Measurements from ENCODE around the gene ABHD6. TPM values are rescaled to one million over a fixed set of nuclear protein-coding genes. Genes with fewer than 3 reads are reported as not detected.

The ABHD6 gene
- total and polyA plus RNA-seq, 2 donors (not counting 3 experiments of a cell fraction or from before 2014, with no cell fraction given) = 5.8 to 7.5 TPM

- H2AFZ ChIP-seq (ENCODE audit: low read depth, low read length) = peak overlapping the region; percentile 77
- H3K9ac ChIP-seq (replicated peaks; ENCODE audit: extremely low read depth, insufficient read depth, low read length) = peak overlapping the region; percentile 40
- H3K9me3 ChIP-seq (replicated peaks; ENCODE audit: control insufficient read depth, insufficient read depth, low read length) = no peaks in the 10 kb centered on the region
- FAIRE-seq (no peak), DNase-seq (ENCODE audit: low read depth, low spot score) (peak; percentile 46)
- H3K27me3 ChIP-seq (ENCODE audit: control insufficient read depth in 2 of 2, insufficient read depth in 2 of 2, low read length in 2 of 2) = no peaks in the 10 kb centered on the region
- dilution Hi-C loops (cut with MboI; ENCODE audit: extremely low pct_ligation_motif_present, low sequenced_read_pairs) = no loop called here
- H3K4me2 ChIP-seq (ENCODE audit: insufficient read depth, low read length) = peak overlapping the region; percentile 89
- ChIA-PET CTCF (interaction anchor here (0.6 to 2.5 kb wide), 9 partner anchors 8 to 193 kb away, joined by 3 to 18 read pairs (median 4); partner anchors contain the start of genes HTD2 and RPP14), POLR2A (no interaction called here)
- no peak for TF ChIP-seq MAX (IDR thresholded peaks at IDR 0.05; ENCODE audit: insufficient read depth, insufficient read length)
- TF ChIP-seq EZH2 (IDR thresholded peaks at IDR 0.05; ENCODE audit: borderline replicate concordance, low read depth, low read length, severe bottlenecking) = no peak
- no peak for TF ChIP-seq GATA2 (IDR thresholded peaks at IDR 0.05; ENCODE audit: insufficient read depth, insufficient read length, low read depth, low read length)
- TF ChIP-seq POLR2AphosphoS5 (IDR thresholded peaks at IDR 0.05; ENCODE audit: insufficient read depth, low read depth, low read length) = no peak
- TF ChIP-seq CTCF (IDR thresholded peaks at IDR 0.05; ENCODE audit: extremely low read depth in 1 of 2, insufficient read depth in 1 of 2, low read depth in 1 of 2, low read length in 2 of 2) = no peak
- no peak for TF ChIP-seq JUN (IDR thresholded peaks at IDR 0.05; ENCODE audit: borderline replicate concordance, insufficient read depth, insufficient read length, low read depth)
- TF ChIP-seq POLR2A (IDR thresholded peaks at IDR 0.05; ENCODE audit: low read depth, low read length) = no peak
- no peak for TF ChIP-seq FOS (IDR thresholded peaks at IDR 0.05; ENCODE audit: borderline replicate concordance, insufficient read depth, low read length)
- no peak for TF ChIP-seq MYC (IDR thresholded peaks at IDR 0.05; ENCODE audit: low read depth, low read length)
- peak overlapping the region; percentile 63 to 71 (median 63) for H3K4me3 ChIP-seq (replicated peaks in 1 of 3; ENCODE audit: insufficient read depth in 1 of 3, low read depth in 1 of 3, low read length in 3 of 3)
- H3K79me2 ChIP-seq (ENCODE audit: control insufficient read depth, insufficient read depth, low read length) = peaks cover 3% of the 10 kb centered on the region
- BruUV-seq (replicated peaks) = no TSS peak
- H4K20me1 ChIP-seq (replicated peaks; ENCODE audit: control insufficient read depth, extremely low read depth, insufficient read depth, low read length) = no peaks in the 10 kb centered on the region
- intact Hi-C loops (cut with micrococcal nuclease) = loop anchor here (1.0 to 10.0 kb wide), 5 partner anchors 53 to 1569 kb away; partner anchors contain the start of gene PDHB
- peaks cover 12% of the 10 kb centered on the region for H3K4me1 ChIP-seq (ENCODE audit: control insufficient read depth, extremely low read depth, insufficient read depth, low read length)
- H3K9me1 ChIP-seq (replicated peaks; ENCODE audit: control insufficient read depth, extremely low read depth, insufficient read depth, low read length) = no peaks in the 10 kb centered on the region
- H3K36me3 ChIP-seq (ENCODE audit: control insufficient read depth in 2 of 2, extremely low read depth in 1 of 2, insufficient read depth in 2 of 2, low read length in 2 of 2) = no peaks in the 10 kb centered on the region
- H3K27ac ChIP-seq (ENCODE audit: insufficient read depth, low read depth, low read length) = no peak overlapping the region
These were observed 95.8 kb downstream of the ABHD6 start for GRCh38 chr3:58333206-58334012.
